B cell (primary cell): ENCODE results near the gene CACNA2D3. TPM values are rescaled to one million over a fixed set of nuclear protein-coding genes. Genes with fewer than 3 reads are reported as not detected.

Experiments used
- ATAC-seq: fragments of 200-7000 bp; cut with Tn5 transposase; one replicate; pipeline ENCODE4 v1.10.0; 2021; ENCODE audit warnings: low read depth, mild to moderate bottlenecking, moderate number of reproducible peaks, moderate library complexity
- CTCF ChIA-PET: fragments of 350-600 bp; sonication (Branson Sonifier 250); formaldehyde crosslinking; loops from one replicate; lab custom pipeline; 2021; ENCODE audit warnings: antibody characterized with exemption, inconsistent platforms; lab: Charles Lee
- POLR2A ChIA-PET: fragments of 350-600 bp; sonication (Branson Sonifier 250); formaldehyde crosslinking; loops from one replicate; lab custom pipeline; 2021; ENCODE audit warnings: antibody characterized with exemption; lab: Charles Lee
- DNase-seq: peaks from one replicate; pipeline ENCODE4 v3.0.0; 2013
- H2AFZ ChIP-seq: 2 replicates; pipeline ENCODE4 v1.6.1; 2012; ENCODE audit warnings: mild to moderate bottlenecking, low read depth, low read length; ENCODE audit not compliant: insufficient read depth, poor library complexity, severe bottlenecking
- H3K27ac ChIP-seq, 2 donors: 1 replicate in 1 of 2; 2 replicates in 1 of 2; pipeline ENCODE4 v1.5.1; 2012 to 2013; ENCODE audit warnings: low read length in 2 of 2, mild to moderate bottlenecking in 2 of 2, moderate library complexity in 1 of 2
- H3K27me3 ChIP-seq, 4 experiments: fragments of 200-600 bp in 1 of 4; sonication (generic) in 1 of 4; replicated peaks in 1 of 4; 1 replicate in 2 of 4; 2 replicates in 2 of 4; pipeline versions ENCODE4 v1.6.1 to v1.7.0; 2013 to 2016; ENCODE audit warnings: low read length in 3 of 4, mild to moderate bottlenecking in 2 of 4, mixed read lengths in 1 of 4, moderate library complexity in 1 of 4; ENCODE audit not compliant: insufficient read depth in 4 of 4, control insufficient read depth in 3 of 4; ENCODE audit errors: control extremely low read depth in 1 of 4
- H3K36me3 ChIP-seq, 2 experiments: replicated peaks in 1 of 2; 1 replicate in 1 of 2; 2 replicates in 1 of 2; pipeline versions ENCODE4 v1.6.1 to v1.7.1; 2013; ENCODE audit warnings: low read length in 1 of 2; ENCODE audit not compliant: insufficient read depth in 2 of 2, control insufficient read depth in 1 of 2; ENCODE audit errors: control extremely low read depth in 1 of 2, extremely low read depth in 1 of 2
- H3K4me1 ChIP-seq, 2 donors: fragments of 200-600 bp in 1 of 2; sonication (generic) in 1 of 2; 1 replicate in 1 of 2; 2 replicates in 1 of 2; pipeline versions ENCODE4 v1.5.1 to v1.6.1; 2013 to 2017; ENCODE audit warnings: low read length in 2 of 2; ENCODE audit not compliant: control insufficient read depth in 2 of 2, insufficient read depth in 2 of 2
- H3K4me2 ChIP-seq: replicated peaks from 2 replicates; pipeline ENCODE3; 2012; ENCODE audit warnings: mild to moderate bottlenecking, low read depth, low read length; ENCODE audit not compliant: poor library complexity, severe bottlenecking
- H3K4me3 ChIP-seq, 5 experiments: fragments of 200-600 bp in 1 of 5; sonication (generic) in 1 of 5; 1 replicate in 3 of 5; 2 replicates in 2 of 5; pipeline versions ENCODE4 v1.5.1 to v1.7.0; 2011 to 2016; ENCODE audit warnings: low read length in 4 of 5, mild to moderate bottlenecking in 4 of 5, low read depth in 2 of 5, control low read depth in 1 of 5, moderate library complexity in 1 of 5; ENCODE audit not compliant: insufficient read depth in 1 of 5; ENCODE audit errors: control extremely low read depth in 1 of 5, extremely low read depth in 1 of 5
- H3K79me2 ChIP-seq: fragments of 200-600 bp; sonication (generic); one replicate; pipeline ENCODE4 v1.6.0; 2016; ENCODE audit warnings: low read length; ENCODE audit not compliant: control insufficient read depth, insufficient read depth
- H3K9ac ChIP-seq: fragments of 200-600 bp; sonication (generic); 2 replicates; pipeline ENCODE4 v1.6.1; 2017; ENCODE audit warnings: mild to moderate bottlenecking, low read length, moderate library complexity
- H3K9me3 ChIP-seq, 3 donors: one replicate each; pipeline versions ENCODE4 v1.6.1 to v1.7.1; 2013; ENCODE audit warnings: low read length in 2 of 3; ENCODE audit not compliant: control insufficient read depth in 2 of 3, insufficient read depth in 1 of 3; ENCODE audit errors: control extremely low read depth in 1 of 3
- H4K20me1 ChIP-seq: 2 replicates; pipeline ENCODE4 v1.6.0; 2012; ENCODE audit warnings: mild to moderate bottlenecking, low read length; ENCODE audit not compliant: insufficient read depth, control insufficient read depth, poor library complexity, severe bottlenecking
- H3K27ac Mint-ChIP-seq: one replicate; pipeline ENCODE4 v1.8.0; 2021; ENCODE audit warnings: mixed read lengths
- H3K27me3 Mint-ChIP-seq: one replicate; pipeline ENCODE4 v1.8.0; 2021; ENCODE audit warnings: mixed read lengths
- H3K4me1 Mint-ChIP-seq: one replicate; pipeline ENCODE4 v1.8.0; 2021; ENCODE audit warnings: mixed read lengths
- H3K4me3 Mint-ChIP-seq: one replicate; pipeline ENCODE4 v1.8.0; 2021; ENCODE audit warnings: mixed read lengths
- H3K9me3 Mint-ChIP-seq: one replicate; pipeline ENCODE4 v1.8.0; 2022; ENCODE audit warnings: mixed read lengths; ENCODE audit not compliant: insufficient read depth
- CTCF ChIP-seq: fragments of 200-600 bp; IDR thresholded peaks from one replicate; pipeline ENCODE4 v1.8.0; 2022; ENCODE audit warnings: antibody characterized with exemption, mild to moderate bottlenecking
- EZH2 ChIP-seq: IDR thresholded peaks from 2 replicates; pipeline ENCODE4 v1.6.1; 2012; ENCODE audit warnings: borderline replicate concordance, low read depth, mild to moderate bottlenecking, moderate library complexity, low read length; ENCODE audit not compliant: insufficient read depth, poor library complexity, severe bottlenecking
- WGBS: methylation state at CpG from one replicate; pipeline ENCODE4 v1.1.5; 2013; ENCODE audit warnings: missing lambda C conversion rate; ENCODE audit not compliant: insufficient coverage; 5-methylcytosine and 5-hydroxymethylcytosine counted together
- intact Hi-C: fragments of 100-400 bp; cut with micrococcal nuclease; formaldehyde crosslinking; loops from one replicate; pipeline ENCODE4 v1.10.0; 2022
- polyA plus RNA-seq: library from polyadenylated mRNA; depleted of rRNA; stranded (reverse); fragments of >200 nt; gene quantifications from 2 replicates; pipeline ENCODE4 v1.2.3, GENCODE V29; 2012
- total RNA-seq, 2 donors: library from RNA; stranded (reverse); fragments of 120-200 nt in 1 of 2; gene quantifications; 1 replicate in 1 of 2; 2 replicates in 1 of 2; pipeline versions ENCODE4 v1.2.3 to v1.2.4, GENCODE V29; 2013 to 2022

Gene CACNA2D3
- total and polyA plus RNA-seq, 2 donors (not counting 1 experiment from before 2014, with no cell fraction given): not detected

GRCh38 chr3:54447427-54447826 lies 325.1 kb downstream of the CACNA2D3 start:
- Histone ChIP-seq H3K9me3 (peaks cover 0 to 4% (median 0%) of the 10 kb centered on the region in 3 donors), H3K4me2 (no peak overlapping the region), H3K27ac (no peak overlapping the region), H3K79me2 (no peaks in the 10 kb centered on the region), H3K9ac (no peak overlapping the region), H3K4me1 (no peaks in the 10 kb centered on the region), H2AFZ (no peak overlapping the region), H3K36me3 (no peaks in the 10 kb centered on the region), H4K20me1 (no peaks in the 10 kb centered on the region), H3K27me3 (no peaks in the 10 kb centered on the region), H3K4me3 (no peak overlapping the region)
- WGBS: 87% methylated on average over 2 of the region's 2 CpGs
- H3K27me3 Mint-ChIP-seq: peaks cover 5% of the 10 kb centered on the region
- intact Hi-C loops: no loop called here
- no peak for TF ChIP-seq CTCF
- TF ChIP-seq EZH2: no peak
- no peak for ATAC-seq
- H3K4me3 Mint-ChIP-seq: no peak overlapping the region
- no peaks in the 10 kb centered on the region for H3K4me1 Mint-ChIP-seq
- POLR2A ChIA-PET: no interaction called here
- CTCF ChIA-PET: no interaction called here
- peaks cover 4% of the 10 kb centered on the region for H3K9me3 Mint-ChIP-seq
- DNase-seq: no peak
- H3K27ac Mint-ChIP-seq: no peak overlapping the region

GRCh38 chr3:54454806-54455205 lies 332.5 kb downstream of the CACNA2D3 start:
- ChIA-PET CTCF (no interaction called here), POLR2A (no interaction called here)
- H3K4me2 ChIP-seq: no peak overlapping the region
- no peak overlapping the region for H3K9ac ChIP-seq
- no CpG with 5 or more reads among the region's 3 CpGs for WGBS
- H3K36me3 ChIP-seq: no peaks in the 10 kb centered on the region
- H3K4me1 ChIP-seq: no peaks in the 10 kb centered on the region
- Mint-ChIP-seq H3K27me3 (no peaks in the 10 kb centered on the region), H3K4me3 (no peak overlapping the region), H3K27ac (no peak overlapping the region), H3K4me1 (no peaks in the 10 kb centered on the region), H3K9me3 (peaks cover 14% of the 10 kb centered on the region)
- TF ChIP-seq CTCF: no peak
- TF ChIP-seq EZH2: no peak
- no peak overlapping the region for H3K4me3 ChIP-seq
- no peak for DNase-seq
- no peaks in the 10 kb centered on the region for H4K20me1 ChIP-seq
- no peak overlapping the region for H3K27ac ChIP-seq
- H3K27me3 ChIP-seq: no peaks in the 10 kb centered on the region
- H3K9me3 ChIP-seq: peaks cover 1 to 9% (median 4%) of the 10 kb centered on the region in 3 donors
- intact Hi-C loops: no loop called here
- ATAC-seq: no peak
- H3K79me2 ChIP-seq: no peaks in the 10 kb centered on the region
- H2AFZ ChIP-seq: no peak overlapping the region
